HEK293 (cell line): ENCODE results near the gene FERMT1.

Experiments used
- CTCF ChIA-PET: fragments of 350-600 bp; formaldehyde crosslinking; extraction: SDS; loops from one replicate; lab custom pipeline; 2021; ENCODE audit warnings: antibody characterized with exemption; lab: Yijun Ruan, JAX
- POLR2A ChIA-PET: fragments of 300-600 bp; formaldehyde crosslinking; extraction: SDS; loops from one replicate; lab custom pipeline; 2020; ENCODE audit warnings: antibody characterized with exemption, inconsistent platforms; lab: Yijun Ruan, JAX
- H3K27ac ChIP-seq: fragments of 200-500 bp; sonication (Bioruptor generic); 2 replicates; pipeline ENCODE4 v1.5.1; 2014; ENCODE audit warnings: low read depth, low read length, control low read depth, inconsistent platforms; ENCODE audit errors: extremely low read depth
- H3K36me3 ChIP-seq, 2 experiments: fragments of 200-500 bp in 1 of 2; sonication (Bioruptor generic) in 1 of 2; 1 replicate in 1 of 2; 2 replicates in 1 of 2; pipeline ENCODE4 v1.5.1; 2014 to 2017; ENCODE audit warnings: inconsistent platforms in 2 of 2, low read length in 2 of 2; ENCODE audit not compliant: control insufficient read depth in 2 of 2, insufficient read depth in 1 of 2
- H3K4me1 ChIP-seq: fragments of 200-500 bp; sonication (Bioruptor generic); 2 replicates; pipeline ENCODE4 v1.5.1; 2014; ENCODE audit warnings: mild to moderate bottlenecking, low read length, inconsistent platforms; ENCODE audit not compliant: control insufficient read depth, insufficient read depth
- H3K4me3 ChIP-seq: 2 replicates; pipeline ENCODE4 v1.5.1; 2011; ENCODE audit warnings: low read depth, mild to moderate bottlenecking, control low read depth, low read length, moderate library complexity
- H3K9me3 ChIP-seq: fragments of 200-500 bp; sonication (Bioruptor generic); 2 replicates; pipeline ENCODE4 v1.5.1; 2014; ENCODE audit warnings: low read depth, low read length, inconsistent platforms; ENCODE audit not compliant: control insufficient read depth, insufficient read depth
- IKZF3 ChIP-seq: fragments of 450-650 bp; IDR thresholded peaks from 2 replicates; pipeline ENCODE4 v1.5.0; 2018; ENCODE audit warnings: missing biosample characterization, mild to moderate bottlenecking, missing genetic modification characterization, moderate library complexity
- KLF16 ChIP-seq: fragments of 450-650 bp; formaldehyde crosslinking; IDR thresholded peaks from 2 replicates; pipeline ENCODE4 v1.5.1; 2017; ENCODE audit warnings: missing biosample characterization, missing genetic modification characterization
- KLF7 ChIP-seq: fragments of 450-650 bp; formaldehyde crosslinking; IDR thresholded peaks from 2 replicates; pipeline ENCODE4 v1.5.1; 2016; ENCODE audit warnings: missing biosample characterization, missing genetic modification characterization, borderline replicate concordance
- MEIS1 ChIP-seq: sonication (generic); formaldehyde crosslinking; IDR thresholded peaks from 2 replicates; pipeline ENCODE4 v1.8.1; 2022; ENCODE audit warnings: missing genetic modification reagents, mild to moderate bottlenecking, borderline replicate concordance
- OVOL3 ChIP-seq: fragments of 450-650 bp; formaldehyde crosslinking; IDR thresholded peaks from 2 replicates; pipeline ENCODE4 v1.5.1; 2016; ENCODE audit warnings: missing biosample characterization, missing genetic modification characterization
- REPIN1 ChIP-seq: fragments of 450-650 bp; formaldehyde crosslinking; IDR thresholded peaks from 2 replicates; pipeline ENCODE4 v1.5.1; 2017; ENCODE audit warnings: missing biosample characterization, missing genetic modification characterization, low read depth
- ZBTB20 ChIP-seq: fragments of 450-650 bp; formaldehyde crosslinking; IDR thresholded peaks from 2 replicates; pipeline ENCODE4 v1.5.1; 2016; ENCODE audit warnings: missing biosample characterization, missing genetic modification characterization
- ZBTB8A ChIP-seq: fragments of 450-650 bp; formaldehyde crosslinking; IDR thresholded peaks from 2 replicates; pipeline ENCODE4 v1.5.1; 2016; ENCODE audit warnings: missing biosample characterization, missing genetic modification characterization
- ZFHX2 ChIP-seq: fragments of 450-650 bp; formaldehyde crosslinking; conservative IDR thresholded peaks from 2 replicates; pipeline ENCODE4 v1.5.1; 2016; ENCODE audit warnings: missing biosample characterization, missing genetic modification characterization
- ZFP69B ChIP-seq: fragments of 450-650 bp; formaldehyde crosslinking; IDR thresholded peaks from 2 replicates; pipeline ENCODE4 v1.5.1; 2016; ENCODE audit warnings: missing biosample characterization, missing genetic modification characterization
- ZNF280C ChIP-seq: fragments of 450-650 bp; formaldehyde crosslinking; IDR thresholded peaks from 2 replicates; pipeline ENCODE4 v1.5.1; 2016; ENCODE audit warnings: missing biosample characterization, missing genetic modification characterization
- ZNF302 ChIP-seq: fragments of 450-650 bp; formaldehyde crosslinking; IDR thresholded peaks from 2 replicates; pipeline ENCODE4 v1.5.1; 2016; ENCODE audit warnings: missing biosample characterization, missing genetic modification characterization, low read depth
- ZNF341 ChIP-seq: fragments of 450-650 bp; formaldehyde crosslinking; IDR thresholded peaks from 2 replicates; pipeline ENCODE4; 2016; ENCODE audit warnings: low read depth, missing biosample characterization, missing genetic modification characterization
- ZNF37A ChIP-seq: fragments of 450-650 bp; IDR thresholded peaks from 2 replicates; pipeline ENCODE4 v1.5.1; 2018; ENCODE audit warnings: missing biosample characterization, missing genetic modification characterization
- ZNF394 ChIP-seq: fragments of 450-650 bp; formaldehyde crosslinking; IDR thresholded peaks from 2 replicates; pipeline ENCODE4 v1.5.1; 2016; ENCODE audit warnings: missing biosample characterization, missing genetic modification characterization, mild to moderate bottlenecking, moderate library complexity, borderline replicate concordance
- ZNF510 ChIP-seq: fragments of 450-650 bp; formaldehyde crosslinking; IDR thresholded peaks from 2 replicates; pipeline ENCODE4 v1.5.1; 2018; ENCODE audit warnings: mild to moderate bottlenecking, missing genetic modification characterization, missing biosample characterization; ENCODE audit not compliant: insufficient replicate concordance
- ZSCAN23 ChIP-seq: fragments of 450-650 bp; formaldehyde crosslinking; IDR thresholded peaks from 2 replicates; pipeline ENCODE4 v1.5.1; 2016; ENCODE audit warnings: missing biosample characterization, missing genetic modification characterization
- TF ChIP-seq, protein P1 (sequence below): fragments of 450-650 bp; formaldehyde crosslinking; IDR thresholded peaks from 2 replicates; pipeline ENCODE4 v1.5.1; 2016; ENCODE audit warnings: missing biosample characterization, missing genetic modification characterization, low read depth
- TF ChIP-seq, protein P2 (sequence below): fragments of 450-650 bp; formaldehyde crosslinking; optimal IDR thresholded peaks from 2 replicates; pipeline ENCODE3; 2016; ENCODE audit warnings: missing biosample characterization, mild to moderate bottlenecking, missing genetic modification characterization

Gene FERMT1

GRCh38 chr20:6165346-6165745, 42.5 kb upstream of the FERMT1 start (continued):
- no peak for TF ChIP-seq REPIN1 (tag by site-specific recombination)
- no peak for TF ChIP-seq OVOL3 (tag by site-specific recombination)
- TF ChIP-seq ZNF280C: no peak
- TF ChIP-seq KLF16 (tag by site-specific recombination): no peak
- TF ChIP-seq, protein P1, sequence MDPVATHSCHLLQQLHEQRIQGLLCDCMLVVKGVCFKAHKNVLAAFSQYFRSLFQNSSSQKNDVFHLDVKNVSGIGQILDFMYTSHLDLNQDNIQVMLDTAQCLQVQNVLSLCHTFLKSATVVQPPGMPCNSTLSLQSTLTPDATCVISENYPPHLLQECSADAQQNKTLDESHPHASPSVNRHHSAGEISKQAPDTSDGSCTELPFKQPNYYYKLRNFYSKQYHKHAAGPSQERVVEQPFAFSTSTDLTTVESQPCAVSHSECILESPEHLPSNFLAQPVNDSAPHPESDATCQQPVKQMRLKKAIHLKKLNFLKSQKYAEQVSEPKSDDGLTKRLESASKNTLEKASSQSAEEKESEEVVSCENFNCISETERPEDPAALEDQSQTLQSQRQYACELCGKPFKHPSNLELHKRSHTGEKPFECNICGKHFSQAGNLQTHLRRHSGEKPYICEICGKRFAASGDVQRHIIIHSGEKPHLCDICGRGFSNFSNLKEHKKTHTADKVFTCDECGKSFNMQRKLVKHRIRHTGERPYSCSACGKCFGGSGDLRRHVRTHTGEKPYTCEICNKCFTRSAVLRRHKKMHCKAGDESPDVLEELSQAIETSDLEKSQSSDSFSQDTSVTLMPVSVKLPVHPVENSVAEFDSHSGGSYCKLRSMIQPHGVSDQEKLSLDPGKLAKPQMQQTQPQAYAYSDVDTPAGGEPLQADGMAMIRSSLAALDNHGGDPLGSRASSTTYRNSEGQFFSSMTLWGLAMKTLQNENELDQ (tag by site-specific recombination): no peak
- TF ChIP-seq, protein P2, sequence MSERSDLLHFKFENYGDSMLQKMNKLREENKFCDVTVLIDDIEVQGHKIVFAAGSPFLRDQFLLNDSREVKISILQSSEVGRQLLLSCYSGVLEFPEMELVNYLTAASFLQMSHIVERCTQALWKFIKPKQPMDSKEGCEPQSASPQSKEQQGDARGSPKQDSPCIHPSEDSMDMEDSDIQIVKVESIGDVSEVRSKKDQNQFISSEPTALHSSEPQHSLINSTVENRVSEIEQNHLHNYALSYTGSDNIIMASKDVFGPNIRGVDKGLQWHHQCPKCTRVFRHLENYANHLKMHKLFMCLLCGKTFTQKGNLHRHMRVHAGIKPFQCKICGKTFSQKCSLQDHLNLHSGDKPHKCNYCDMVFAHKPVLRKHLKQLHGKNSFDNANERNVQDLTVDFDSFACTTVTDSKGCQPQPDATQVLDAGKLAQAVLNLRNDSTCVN (tag by site-specific recombination): no peak
- TF ChIP-seq IKZF3 (tag by site-specific recombination): no peak
- TF ChIP-seq ZFHX2 (tag by site-specific recombination): no peak
- no peak for TF ChIP-seq ZNF37A (tag by site-specific recombination)

GRCh38 chr20:6164421-6165341, 41.9 kb upstream of the FERMT1 start:
- Histone ChIP-seq H3K4me3 (no peak overlapping the region), H3K27ac (no peak overlapping the region), H3K4me1 (no peaks in the 10 kb centered on the region; the same call in 1 of the 2 replicates), H3K9me3 (no peaks in the 10 kb centered on the region), H3K36me3 (no peaks in the 10 kb centered on the region)
- CTCF ChIA-PET: no interaction called here
- no peak for TF ChIP-seq ZNF510 (tag by site-specific recombination)
- TF ChIP-seq MEIS1 (CRISPR knock-in tag): no peak
- TF ChIP-seq ZNF302 (tag by site-specific recombination): no peak
- no peak for TF ChIP-seq ZNF394 (tag by site-specific recombination)
- no peak for TF ChIP-seq ZBTB20 (tag by site-specific recombination)
- no peak for TF ChIP-seq KLF7 (tag by site-specific recombination)
- no peak for TF ChIP-seq ZBTB8A (tag by site-specific recombination)
- TF ChIP-seq ZSCAN23: no peak
- TF ChIP-seq ZNF341 (tag by site-specific recombination): no peak
- TF ChIP-seq ZFP69B (tag by site-specific recombination): no peak
- POLR2A ChIA-PET: no interaction called here
